HG02763 (cell line): Measurements from ENCODE around the gene STARD13.

Source experiments
- ATAC-seq: cut with Tn5 transposase; IDR thresholded peaks from one replicate; pipeline ENCODE4 v1.9.1; 2021; ENCODE audit warnings: mild to moderate bottlenecking, moderate library complexity; ENCODE audit not compliant: unreplicated experiment

STARD13 gene

DNA sequence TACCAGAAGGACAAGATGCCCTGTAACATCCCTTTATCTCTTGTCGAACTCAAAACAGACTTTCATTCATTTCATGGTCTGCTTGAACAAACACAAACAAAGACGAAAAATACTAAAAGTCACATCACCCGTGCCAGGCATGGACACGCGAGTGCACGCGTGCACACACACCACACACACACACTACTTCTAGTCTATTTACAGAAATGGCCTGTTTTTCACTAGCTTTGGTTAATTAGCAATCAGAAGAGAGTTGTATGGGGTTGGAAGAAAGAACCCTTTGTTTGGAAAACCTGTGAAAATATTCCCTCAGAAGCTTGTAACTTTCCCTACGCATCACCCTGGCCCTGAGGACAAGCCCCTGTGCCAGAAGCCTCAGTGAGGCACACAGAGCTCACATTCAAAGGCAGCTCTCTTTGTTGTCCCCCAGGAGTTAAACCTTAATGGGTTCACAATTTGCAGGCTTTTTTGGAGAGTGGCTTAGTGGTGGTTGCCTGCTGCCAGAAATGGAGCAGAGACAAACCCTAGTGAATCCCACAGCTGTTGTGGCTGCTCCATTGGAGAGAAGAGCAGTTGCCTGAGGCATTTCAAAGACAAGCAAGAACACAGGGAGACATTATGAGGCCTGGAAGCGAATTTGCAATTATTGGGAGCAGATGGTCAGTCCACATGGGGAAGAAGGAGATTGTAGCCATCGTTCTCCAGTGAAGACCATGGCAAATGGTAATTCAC is 55.9 kb downstream of the STARD13 start:
- ATAC-seq = no peak

GRCh38 chr13:33228648-33229445 is 56.7 kb downstream of the STARD13 start:
- peak; percentile 56 for ATAC-seq

DNA sequence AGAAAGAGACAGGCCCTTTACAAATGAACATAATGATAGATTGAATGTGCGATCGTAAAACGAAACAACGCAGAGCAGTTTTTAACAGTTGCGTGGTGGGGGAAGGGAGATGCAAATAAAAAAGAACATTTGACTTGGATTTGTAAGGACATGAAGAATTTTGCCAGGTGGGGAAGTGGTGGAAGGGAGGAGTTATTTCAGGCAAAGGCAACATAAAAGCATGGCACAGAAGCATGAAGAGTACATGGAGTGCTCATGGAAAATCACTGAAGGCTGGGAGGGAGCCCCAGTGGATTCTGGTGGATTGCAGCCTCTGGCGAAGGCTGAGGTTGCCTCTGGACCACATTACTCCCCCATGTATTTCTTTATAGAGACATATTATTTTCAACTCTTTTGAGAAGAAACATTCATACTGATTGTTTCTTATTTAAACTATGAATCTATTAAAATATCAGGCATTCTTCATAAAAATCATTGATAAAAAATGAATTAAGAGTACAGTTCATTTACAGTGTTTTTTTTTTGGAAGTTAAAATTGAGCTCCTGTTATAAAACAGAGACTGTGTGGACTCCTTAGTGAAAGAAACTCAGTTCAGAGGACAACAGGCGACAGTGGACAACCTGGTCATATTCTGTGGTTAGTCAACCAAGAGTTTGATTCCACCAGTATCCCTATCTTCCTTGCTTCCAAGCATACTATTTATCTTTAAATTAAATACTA is 57.5 kb downstream of the STARD13 start:
- ATAC-seq = peak; percentile 13

- no peak for ATAC-seq
Measured at GRCh38 chr13:33224686-33225085, 60.9 kb downstream of the STARD13 start.

GRCh38 chr13:33224191-33224590 is 61.4 kb downstream of the STARD13 start:
- ATAC-seq = no peak

DNA sequence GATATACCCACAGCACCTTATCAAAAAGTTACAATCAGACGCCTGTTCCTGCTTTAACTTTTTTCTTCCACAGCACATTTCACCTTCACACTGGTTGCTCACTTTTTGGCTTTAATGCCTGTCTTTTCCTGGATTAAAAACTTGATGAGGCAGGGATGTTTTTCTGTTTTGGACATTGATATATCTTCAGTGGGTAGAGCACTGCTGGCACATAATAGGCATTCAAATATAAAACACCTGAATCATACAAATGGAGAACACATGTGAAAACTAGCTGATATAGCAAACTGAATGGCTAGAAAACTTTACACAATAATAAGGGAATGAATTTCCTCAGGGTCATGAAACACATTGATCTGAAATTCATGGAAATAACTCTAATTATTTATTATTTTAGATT is 65.6 kb downstream of the STARD13 start:
- ATAC-seq = no peak

DNA sequence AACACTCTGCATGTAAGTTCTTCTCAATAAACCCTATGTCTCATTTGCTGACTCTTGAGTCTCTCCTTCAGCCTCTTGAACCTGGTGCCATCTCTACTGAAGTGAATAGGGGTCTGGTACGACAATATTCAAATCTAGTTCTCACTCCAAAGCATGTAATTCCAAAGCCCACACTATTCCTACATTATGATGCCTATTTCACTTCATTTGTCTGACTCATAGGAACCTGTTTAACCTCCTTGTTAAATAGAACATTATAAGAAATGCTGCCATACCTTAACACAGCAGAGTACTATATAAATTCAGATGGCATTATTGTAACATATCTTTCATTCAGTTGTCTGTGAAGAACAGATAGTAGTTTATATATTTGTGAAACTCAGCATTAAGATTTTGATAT is 67.1 kb downstream of the STARD13 start:
- ATAC-seq = no peak

DNA sequence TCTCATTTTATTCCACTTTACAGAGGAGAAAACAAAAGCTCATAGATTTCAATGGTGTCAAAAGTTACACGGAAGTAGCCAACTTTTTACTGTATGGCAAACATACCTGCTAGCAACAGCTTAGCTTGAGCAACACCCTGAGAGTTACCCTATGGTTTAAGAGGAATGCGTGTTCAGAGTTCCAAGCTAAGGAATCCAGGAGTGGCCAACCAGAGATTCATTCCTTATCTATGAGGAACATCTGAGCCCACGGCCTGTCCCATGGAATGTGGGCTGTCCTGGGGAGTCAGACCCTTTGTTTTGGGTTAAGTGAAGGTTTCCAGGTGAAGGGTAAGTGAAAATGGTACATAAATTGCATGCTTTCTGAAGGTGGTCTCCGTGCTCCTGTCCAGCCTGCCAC is 67.5 kb downstream of the STARD13 start:
- ATAC-seq = no peak

DNA sequence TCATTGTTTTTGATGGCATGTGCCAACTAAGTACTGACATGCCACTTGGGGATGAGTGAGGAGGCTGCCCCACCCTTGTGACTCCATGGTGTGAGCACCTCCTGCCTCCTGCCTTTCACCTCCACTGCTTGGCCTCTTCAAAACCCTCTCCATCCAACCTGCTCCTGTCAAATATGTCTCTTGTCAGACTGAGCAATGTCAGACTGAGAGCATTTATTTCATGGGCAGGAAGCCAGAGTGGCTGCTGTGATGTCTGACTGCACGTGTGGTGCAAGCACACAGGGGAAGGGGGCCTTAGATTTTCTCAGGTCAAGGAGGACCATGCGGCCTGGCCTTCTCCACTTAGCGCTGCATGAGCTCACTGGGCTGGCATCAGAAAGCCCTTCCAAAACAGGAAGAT is 68.3 kb downstream of the STARD13 start:
- no peak for ATAC-seq

GRCh38 chr13:33213797-33214196 is 71.8 kb downstream of the STARD13 start:
- ATAC-seq = no peak

DNA sequence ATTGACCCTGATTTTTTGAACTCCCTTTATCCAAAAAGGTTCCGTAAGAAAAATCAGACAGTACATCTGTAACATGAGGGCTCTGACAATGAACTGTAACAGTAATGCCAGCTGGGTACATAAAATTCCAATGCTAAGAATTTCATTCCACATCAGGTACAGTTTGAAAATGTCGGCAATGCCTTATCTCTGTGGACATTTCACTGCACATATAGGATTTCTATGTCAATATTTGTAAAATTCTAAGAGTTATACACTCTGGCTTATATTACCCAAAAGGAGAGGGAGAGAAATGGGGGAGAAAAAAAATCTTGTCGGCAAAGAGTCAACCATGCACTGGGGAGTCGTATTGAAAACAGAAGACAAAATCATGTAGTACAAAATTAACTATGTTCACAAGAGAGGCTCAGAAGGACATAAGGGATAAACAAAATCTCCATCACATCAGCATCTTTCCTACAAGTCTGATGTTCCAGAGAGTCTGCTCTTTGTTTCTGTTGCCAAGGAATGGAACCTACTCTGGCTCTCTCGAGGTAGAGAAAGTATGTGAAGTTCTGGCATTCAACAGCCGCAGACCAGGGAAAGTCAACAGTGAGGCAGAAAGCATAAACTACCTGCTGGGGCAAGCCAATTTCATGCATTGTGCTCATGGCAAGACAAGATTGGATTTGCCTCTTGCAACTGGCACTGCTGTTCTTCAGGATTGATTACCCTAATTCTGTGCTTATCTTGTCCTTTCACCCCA is 72.4 kb downstream of the STARD13 start:
- ATAC-seq = no peak

DNA sequence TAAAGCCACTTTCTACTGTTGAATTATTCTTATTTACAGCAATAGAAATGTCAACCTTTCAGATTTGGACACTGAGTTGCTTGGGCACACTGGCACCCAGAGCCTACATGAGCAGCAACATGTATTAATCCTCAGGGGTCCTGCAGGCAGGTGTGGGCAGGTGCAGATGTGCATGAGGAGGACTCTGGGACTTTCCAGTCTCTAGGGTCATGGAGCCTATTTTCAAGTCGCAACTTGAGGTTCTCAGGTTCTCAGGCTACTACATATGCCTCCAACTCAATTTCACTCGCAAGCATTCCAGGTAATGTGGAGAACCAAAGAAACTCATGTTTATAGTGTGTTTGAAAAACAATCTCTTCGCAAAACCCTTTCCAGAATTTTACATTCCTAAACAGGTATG is 73.2 kb downstream of the STARD13 start:
- no peak for ATAC-seq

- ATAC-seq = no peak
Measured at GRCh38 chr13:33210090-33210489, 75.5 kb downstream of the STARD13 start.

- ATAC-seq = no peak
Measured at GRCh38 chr13:33208290-33209220, 77.0 kb downstream of the STARD13 start.

GRCh38 chr13:33207615-33207961 is 78.0 kb downstream of the STARD13 start:
- no peak for ATAC-seq

GRCh38 chr13:33206945-33207614 is 78.5 kb downstream of the STARD13 start:
- ATAC-seq = no peak

GRCh38 chr13:33206425-33206824 is 79.1 kb downstream of the STARD13 start:
- ATAC-seq = no peak

GRCh38 chr13:33205804-33206221 is 79.7 kb downstream of the STARD13 start:
- peak; percentile 58 for ATAC-seq

- ATAC-seq = no peak
Measured at GRCh38 chr13:33205224-33205623, 80.3 kb downstream of the STARD13 start.
